Esophagus squamous epithelium (tissue), 4 donors: Measurements from ENCODE around the gene CRB2.

Experiments
- POLR2A ChIP-seq, 4 donors: fragments of 450-650 bp; IDR thresholded peaks; one replicate each; pipeline ENCODE4 v1.6.1; 2017; ENCODE audit warnings: antibody characterized with exemption in 4 of 4, mild to moderate bottlenecking in 4 of 4, moderate library complexity in 3 of 4
- TF ChIP-seq, protein P1 (sequence below), 6 experiments: fragments of 450-650 bp in 4 of 6; fragments of 200-600 bp in 2 of 6; sonication (generic) in 2 of 6; IDR thresholded peaks; one replicate each; pipeline ENCODE4 v1.5.1; 2016 to 2019; ENCODE audit warnings: antibody characterized with exemption in 6 of 6, mild to moderate bottlenecking in 4 of 6, moderate library complexity in 4 of 6

DNA sequence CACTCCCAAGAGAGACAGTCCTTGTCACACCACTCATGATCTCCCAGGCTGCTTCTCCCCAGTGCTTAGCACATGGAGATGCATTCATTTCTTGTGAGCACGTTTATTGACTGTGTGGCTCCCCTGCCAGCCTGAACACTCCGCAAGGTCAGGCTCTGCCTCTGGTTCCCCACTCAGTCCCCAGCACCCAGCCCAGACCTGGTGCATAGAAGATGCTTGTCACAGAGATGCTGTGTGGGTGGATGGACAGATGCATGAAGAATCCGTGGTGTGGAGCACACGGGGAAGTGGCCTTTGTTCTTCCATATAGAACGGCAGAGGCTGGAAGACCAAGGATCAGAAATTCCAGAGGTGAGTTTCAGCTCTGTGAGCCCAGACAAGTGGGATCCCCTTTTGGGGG is 13.8 kb upstream of the CRB2 start:
- TF ChIP-seq, protein P1, sequence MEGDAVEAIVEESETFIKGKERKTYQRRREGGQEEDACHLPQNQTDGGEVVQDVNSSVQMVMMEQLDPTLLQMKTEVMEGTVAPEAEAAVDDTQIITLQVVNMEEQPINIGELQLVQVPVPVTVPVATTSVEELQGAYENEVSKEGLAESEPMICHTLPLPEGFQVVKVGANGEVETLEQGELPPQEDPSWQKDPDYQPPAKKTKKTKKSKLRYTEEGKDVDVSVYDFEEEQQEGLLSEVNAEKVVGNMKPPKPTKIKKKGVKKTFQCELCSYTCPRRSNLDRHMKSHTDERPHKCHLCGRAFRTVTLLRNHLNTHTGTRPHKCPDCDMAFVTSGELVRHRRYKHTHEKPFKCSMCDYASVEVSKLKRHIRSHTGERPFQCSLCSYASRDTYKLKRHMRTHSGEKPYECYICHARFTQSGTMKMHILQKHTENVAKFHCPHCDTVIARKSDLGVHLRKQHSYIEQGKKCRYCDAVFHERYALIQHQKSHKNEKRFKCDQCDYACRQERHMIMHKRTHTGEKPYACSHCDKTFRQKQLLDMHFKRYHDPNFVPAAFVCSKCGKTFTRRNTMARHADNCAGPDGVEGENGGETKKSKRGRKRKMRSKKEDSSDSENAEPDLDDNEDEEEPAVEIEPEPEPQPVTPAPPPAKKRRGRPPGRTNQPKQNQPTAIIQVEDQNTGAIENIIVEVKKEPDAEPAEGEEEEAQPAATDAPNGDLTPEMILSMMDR (IDR thresholded peaks at IDR 0.05): no peak
- no peak for TF ChIP-seq POLR2A (IDR thresholded peaks at IDR 0.05)
